ENCODE data around the gene TAGLN3.

TAGLN3 gene

DNA sequence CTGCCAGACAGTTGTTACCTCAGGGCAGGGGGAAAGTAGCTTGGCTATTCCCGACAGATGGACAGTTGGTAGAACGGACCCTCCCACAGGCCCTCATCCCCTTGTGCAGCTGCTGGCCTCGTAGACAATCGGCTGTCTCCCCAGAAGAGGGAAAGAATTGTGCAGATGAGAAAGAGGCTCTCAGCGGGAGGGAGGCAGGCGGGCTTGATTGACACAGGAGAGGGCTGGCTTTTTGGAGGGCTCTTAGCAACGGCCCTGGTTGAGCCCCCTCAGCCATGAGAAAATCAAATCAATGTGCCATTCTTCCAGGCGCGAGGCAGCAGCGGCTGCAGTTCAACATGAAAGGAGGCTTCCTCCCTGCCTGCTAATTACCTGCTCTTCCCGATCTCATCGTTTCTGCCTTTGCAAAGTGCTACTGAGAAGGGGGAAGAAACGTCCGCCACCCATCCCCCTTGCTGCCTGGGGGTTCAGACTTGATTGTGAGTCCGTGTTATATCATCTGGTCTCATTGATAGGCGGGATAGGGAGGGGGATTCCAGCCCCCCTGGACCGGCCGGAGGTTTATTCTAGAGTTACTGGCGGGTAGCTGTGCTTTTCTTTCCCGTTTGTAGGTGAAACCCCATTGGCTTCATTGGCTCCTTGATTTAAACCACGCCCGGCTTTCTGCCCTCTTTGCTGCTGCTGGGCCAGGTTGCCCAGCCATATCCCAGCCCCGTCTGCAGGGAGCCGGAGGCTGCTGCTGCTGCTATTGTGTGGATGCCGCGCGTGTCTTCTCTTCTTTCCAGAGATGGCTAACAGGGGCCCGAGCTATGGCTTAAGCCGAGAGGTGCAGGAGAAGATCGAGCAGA lies at the start of gene TAGLN3:
TAGLN3 (plus strand) TSS at position 287 of the 848 bp plus-strand sequence; CDS start at position 788, 501 bp downstream.
- Mint-ChIP-seq H3K4me1 (peaks cover 31% of the 10 kb centered on the region), H3K9me3 (no peaks in the 10 kb centered on the region), H3K27ac (no peak within 1 kb of the TSS), H3K36me3 (peaks cover 1% of the 10 kb centered on the region), H3K27me3 (peaks cover 14% of the 10 kb centered on the region), H3K4me3 (peak within 1 kb of the TSS; percentile 60)
- CTCF ChIA-PET: interaction anchor here (1.5 to 6.9 kb wide), 3 partner anchors 10 to 44 kb away, joined by 6 to 55 read pairs (median 47); no protein-coding TSS in a partner anchor
- no peak for DNase-seq

DNA sequence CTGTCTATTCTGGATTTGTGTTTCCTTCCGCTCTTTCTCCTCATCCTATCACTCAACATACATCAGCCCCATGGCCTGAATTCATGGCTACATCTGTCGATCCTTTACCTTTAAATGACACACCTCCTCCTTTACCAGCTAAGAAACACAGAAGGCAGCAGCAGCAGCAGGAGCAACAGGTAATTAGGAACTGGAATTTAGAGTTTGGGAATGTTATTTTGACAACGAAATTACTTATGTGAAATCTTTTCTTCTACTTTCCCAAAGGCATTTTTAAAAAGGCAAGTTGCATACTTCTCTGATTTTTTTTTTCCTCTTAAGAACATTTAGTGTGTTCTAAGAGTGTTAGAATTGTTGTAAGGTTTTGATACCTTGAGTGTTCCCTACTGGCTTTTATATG lies 49.0 kb upstream of the TAGLN3 start:
- CTCF ChIA-PET: no interaction called here
- Mint-ChIP-seq H3K9me3 (no peaks in the 10 kb centered on the region), H3K4me1 (no peaks in the 10 kb centered on the region), H3K27me3 (peaks cover 13% of the 10 kb centered on the region), H3K4me3 (no peak overlapping the region), H3K27ac (no peak overlapping the region), H3K36me3 (no peaks in the 10 kb centered on the region)
- DNase-seq: no peak

DNA sequence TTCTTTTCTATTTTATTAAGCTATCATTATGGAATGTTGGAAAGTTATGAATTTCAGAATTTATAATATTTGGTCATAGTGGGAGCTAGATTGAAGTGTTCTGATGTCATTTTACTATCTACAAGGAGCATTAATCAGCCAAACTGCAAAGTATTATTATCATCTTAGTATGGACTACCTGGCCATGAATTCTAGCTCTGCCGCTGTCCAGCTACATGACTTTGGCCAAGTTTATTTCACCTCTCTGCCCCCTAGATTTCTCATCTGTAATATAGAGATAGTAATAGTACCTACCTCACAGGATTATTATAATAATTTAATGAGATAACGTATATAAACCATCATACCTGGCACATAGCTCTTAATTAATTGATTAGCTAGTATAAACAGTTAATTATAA lies 47.7 kb upstream of the TAGLN3 start:
- no peak for DNase-seq
- no peaks in the 10 kb centered on the region for H3K9me3 Mint-ChIP-seq
- no peak overlapping the region for H3K27ac Mint-ChIP-seq
- CTCF ChIA-PET: interaction anchor here (1.7 kb wide), 1 partner anchor 17 kb away, joined by 7 read pairs; no protein-coding TSS in a partner anchor
- H3K36me3 Mint-ChIP-seq: no peaks in the 10 kb centered on the region
- H3K27me3 Mint-ChIP-seq: peaks cover 8% of the 10 kb centered on the region
- no peaks in the 10 kb centered on the region for H3K4me1 Mint-ChIP-seq
- H3K4me3 Mint-ChIP-seq: no peak overlapping the region

DNA sequence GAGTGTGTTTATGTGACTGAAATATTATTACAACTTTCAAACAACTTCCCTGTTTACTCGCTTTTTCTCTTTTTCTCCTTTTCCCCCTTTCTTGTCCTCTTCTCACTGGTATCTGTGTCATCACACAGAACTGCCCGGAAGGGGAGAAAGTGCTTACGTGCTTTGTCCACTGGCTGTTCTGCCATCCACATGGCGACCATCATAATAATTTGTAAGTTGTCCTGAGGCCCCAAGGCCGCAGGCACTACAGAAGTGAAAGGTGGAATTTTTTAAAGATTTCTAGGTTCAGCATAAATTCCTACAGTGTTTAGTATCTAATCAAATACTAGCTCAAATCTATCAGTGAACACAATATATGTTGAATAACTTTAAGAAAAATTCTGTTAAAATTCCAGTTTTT lies 46.6 kb upstream of the TAGLN3 start:
- no peaks in the 10 kb centered on the region for H3K9me3 Mint-ChIP-seq
- H3K27ac Mint-ChIP-seq: no peak overlapping the region
- no peaks in the 10 kb centered on the region for H3K4me1 Mint-ChIP-seq
- DNase-seq: no peak
- no peak overlapping the region for H3K4me3 Mint-ChIP-seq
- peaks cover 4% of the 10 kb centered on the region for H3K27me3 Mint-ChIP-seq
- CTCF ChIA-PET: interaction anchor here (1.7 kb wide), 1 partner anchor 16 kb away, joined by 7 read pairs; no protein-coding TSS in a partner anchor
- no peaks in the 10 kb centered on the region for H3K36me3 Mint-ChIP-seq

DNA sequence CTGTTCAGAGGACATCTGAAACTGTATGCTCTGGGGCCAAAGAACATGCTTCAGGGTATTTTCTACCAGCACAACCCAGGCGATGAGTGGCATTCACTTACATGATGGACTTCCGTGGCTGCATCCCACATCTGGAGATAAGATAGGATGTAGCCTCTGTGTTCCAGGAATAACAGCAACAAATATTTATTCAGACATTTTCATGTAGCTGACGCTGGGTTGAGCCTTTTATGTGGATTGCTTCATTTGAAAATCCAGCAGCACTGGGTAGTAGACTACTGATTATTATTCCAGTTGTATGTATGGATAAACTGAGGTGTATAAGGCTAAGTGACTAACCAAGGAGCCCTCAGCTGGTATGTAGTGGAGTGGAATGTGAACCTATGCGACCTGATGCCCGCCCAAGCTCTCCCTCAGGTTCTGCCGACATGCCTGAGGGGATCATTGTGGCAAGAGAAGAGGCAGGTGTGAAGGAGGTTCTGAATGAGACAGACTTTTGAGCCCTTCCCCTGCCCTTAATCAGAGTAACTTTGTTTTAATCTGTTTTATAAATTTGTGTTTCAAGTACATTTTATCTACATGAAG lies 45.8 kb upstream of the TAGLN3 start:
- CTCF ChIA-PET: no interaction called here

DNA sequence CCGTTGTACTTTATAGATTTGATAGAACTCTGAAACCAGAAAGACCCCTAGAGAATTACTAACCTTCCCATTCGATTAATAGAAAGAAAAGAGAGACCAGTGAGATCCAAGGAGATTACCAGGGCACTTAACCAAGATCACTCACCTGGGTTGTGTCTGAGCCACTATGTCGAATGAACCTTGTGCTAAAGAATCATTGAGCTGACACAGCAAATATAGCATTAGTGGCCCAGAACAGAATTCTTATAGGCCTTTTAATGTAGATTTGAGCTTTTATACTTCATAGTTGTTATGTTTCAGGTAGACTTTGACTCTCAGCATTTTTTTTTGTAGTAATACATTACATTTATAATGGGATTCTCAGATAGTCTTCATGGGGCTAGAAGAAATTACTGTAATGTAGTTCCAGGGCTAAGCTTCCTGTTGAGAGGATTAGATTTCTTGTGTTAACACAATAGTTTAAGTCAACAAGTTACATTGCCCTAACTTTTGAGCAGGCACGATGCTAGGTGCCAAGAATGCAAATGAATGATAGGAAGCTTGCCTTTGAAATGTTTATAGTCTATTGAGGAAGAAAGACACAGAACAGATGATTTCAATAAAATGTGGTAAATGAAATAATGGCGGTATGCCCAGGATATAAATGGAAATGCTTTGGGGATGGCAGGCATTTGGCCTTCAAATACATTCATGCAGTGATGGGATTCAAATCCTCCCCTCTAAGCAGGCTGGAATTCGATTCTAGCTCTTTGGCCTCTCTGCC lies 44.3 kb upstream of the TAGLN3 start:
- Mint-ChIP-seq H3K36me3 (no peaks in the 10 kb centered on the region), H3K4me3 (no peak overlapping the region), H3K9me3 (no peaks in the 10 kb centered on the region), H3K4me1 (no peaks in the 10 kb centered on the region), H3K27me3 (peaks cover 4% of the 10 kb centered on the region), H3K27ac (no peak overlapping the region)
- no peak for DNase-seq
- CTCF ChIA-PET: interaction anchor here (1.2 to 3.3 kb wide), 2 partner anchors 14 to 239 kb away, joined by 3 to 14 read pairs; no protein-coding TSS in a partner anchor

More for the DNA sequence above, 45.8 kb upstream of the TAGLN3 start:
- Mint-ChIP-seq H3K36me3 (no peaks in the 10 kb centered on the region), H3K9me3 (no peaks in the 10 kb centered on the region), H3K4me3 (no peak overlapping the region), H3K27me3 (peaks cover 4% of the 10 kb centered on the region), H3K4me1 (no peaks in the 10 kb centered on the region), H3K27ac (no peak overlapping the region)
- DNase-seq: no peak

DNA sequence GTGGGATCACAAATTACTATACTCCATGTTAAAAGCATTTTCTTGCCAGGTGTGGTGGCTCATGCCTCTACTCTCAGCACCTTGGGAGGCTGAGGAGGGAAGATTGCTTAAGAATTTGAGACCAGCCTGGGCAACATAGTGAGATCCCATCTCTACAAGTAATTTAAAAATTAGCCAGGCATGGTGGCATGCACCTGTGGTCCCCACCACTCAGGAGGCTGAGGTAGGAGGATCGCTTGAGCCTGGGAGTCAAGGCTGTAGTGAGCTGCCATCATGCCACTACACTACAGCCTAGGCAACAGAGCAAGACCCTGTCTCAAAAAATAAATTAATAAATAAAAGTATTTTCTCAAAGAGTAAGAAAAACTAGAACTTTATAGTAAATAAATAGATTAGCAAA lies 42.8 kb upstream of the TAGLN3 start:
- CTCF ChIA-PET: interaction anchor here (0.6 to 3.3 kb wide), 2 partner anchors 12 to 92 kb away, joined by 4 to 14 read pairs; no protein-coding TSS in a partner anchor
- no peak overlapping the region for H3K27ac Mint-ChIP-seq
- H3K9me3 Mint-ChIP-seq: no peaks in the 10 kb centered on the region
- no peak for DNase-seq
- H3K4me1 Mint-ChIP-seq: no peaks in the 10 kb centered on the region
- H3K36me3 Mint-ChIP-seq: no peaks in the 10 kb centered on the region
- H3K4me3 Mint-ChIP-seq: no peak overlapping the region
- H3K27me3 Mint-ChIP-seq: no peaks in the 10 kb centered on the region

DNA sequence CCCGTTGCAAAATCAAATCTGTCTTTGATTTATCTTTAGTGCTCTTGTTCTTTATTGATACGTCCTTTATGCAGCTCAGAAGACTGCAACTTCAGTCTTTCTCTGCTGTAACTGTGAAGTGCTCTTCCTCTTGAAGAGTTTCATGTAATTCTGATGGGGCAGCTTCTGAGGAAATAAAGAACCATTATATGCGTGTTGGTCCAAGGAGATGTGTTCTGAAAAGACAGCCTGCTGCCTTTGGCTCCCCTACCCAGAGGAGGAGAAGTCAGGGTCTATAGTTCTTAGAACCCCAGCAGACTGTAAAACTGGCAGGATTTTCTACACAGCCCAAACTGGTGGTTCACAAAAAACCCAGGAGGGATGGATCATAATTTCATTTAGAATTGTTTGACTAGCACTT lies 42.3 kb upstream of the TAGLN3 start:
- CTCF ChIA-PET: interaction anchor here (0.6 to 3.3 kb wide), 3 partner anchors 11 to 92 kb away, joined by 3 to 14 read pairs (median 4); no protein-coding TSS in a partner anchor
- Mint-ChIP-seq H3K4me1 (no peaks in the 10 kb centered on the region), H3K4me3 (no peak overlapping the region), H3K27me3 (no peaks in the 10 kb centered on the region), H3K27ac (no peak overlapping the region), H3K9me3 (no peaks in the 10 kb centered on the region), H3K36me3 (no peaks in the 10 kb centered on the region)
- DNase-seq: no peak

DNA sequence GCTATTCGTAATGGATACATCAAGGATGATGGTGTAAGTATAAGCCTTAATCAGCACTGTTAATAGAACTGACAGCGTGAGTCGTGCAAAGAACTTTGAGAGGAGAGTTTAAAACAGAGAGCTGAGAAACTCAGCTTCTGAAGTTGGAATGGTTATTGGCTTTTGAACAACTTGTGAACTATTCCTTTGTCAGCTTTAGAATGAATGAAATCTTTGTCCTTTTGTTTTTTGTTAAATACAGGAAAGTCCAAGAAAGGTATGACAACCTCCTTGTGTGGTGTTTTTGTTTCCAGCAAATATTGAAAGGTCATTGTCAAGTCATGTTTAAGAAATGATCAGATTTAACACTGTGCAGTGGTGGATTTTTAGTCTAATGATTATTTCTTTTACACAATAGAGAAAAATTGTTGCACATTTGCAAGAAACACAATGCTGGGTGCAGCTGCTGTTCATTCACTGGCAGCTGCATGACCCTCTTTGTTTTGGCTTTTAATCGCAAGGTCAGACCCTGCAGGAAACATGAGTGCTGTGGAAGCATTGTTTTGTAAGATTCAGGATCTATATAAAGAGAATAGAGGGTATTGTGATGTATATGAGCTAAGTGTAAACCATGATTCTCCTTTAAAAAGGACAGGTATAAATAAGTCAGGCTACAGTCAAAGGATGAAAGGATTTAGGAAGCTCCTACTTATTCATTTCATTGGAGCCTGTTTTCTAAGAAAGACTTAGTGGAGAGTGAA lies 41.6 kb upstream of the TAGLN3 start:
- Mint-ChIP-seq H3K9me3 (no peaks in the 10 kb centered on the region), H3K27ac (no peak overlapping the region), H3K36me3 (no peaks in the 10 kb centered on the region), H3K4me3 (no peak overlapping the region), H3K27me3 (no peaks in the 10 kb centered on the region), H3K4me1 (no peaks in the 10 kb centered on the region)
- DNase-seq: no peak
- CTCF ChIA-PET: interaction anchor here (0.8 to 3.3 kb wide), 2 partner anchors 11 to 57 kb away, joined by 3 to 14 read pairs; no protein-coding TSS in a partner anchor

DNA sequence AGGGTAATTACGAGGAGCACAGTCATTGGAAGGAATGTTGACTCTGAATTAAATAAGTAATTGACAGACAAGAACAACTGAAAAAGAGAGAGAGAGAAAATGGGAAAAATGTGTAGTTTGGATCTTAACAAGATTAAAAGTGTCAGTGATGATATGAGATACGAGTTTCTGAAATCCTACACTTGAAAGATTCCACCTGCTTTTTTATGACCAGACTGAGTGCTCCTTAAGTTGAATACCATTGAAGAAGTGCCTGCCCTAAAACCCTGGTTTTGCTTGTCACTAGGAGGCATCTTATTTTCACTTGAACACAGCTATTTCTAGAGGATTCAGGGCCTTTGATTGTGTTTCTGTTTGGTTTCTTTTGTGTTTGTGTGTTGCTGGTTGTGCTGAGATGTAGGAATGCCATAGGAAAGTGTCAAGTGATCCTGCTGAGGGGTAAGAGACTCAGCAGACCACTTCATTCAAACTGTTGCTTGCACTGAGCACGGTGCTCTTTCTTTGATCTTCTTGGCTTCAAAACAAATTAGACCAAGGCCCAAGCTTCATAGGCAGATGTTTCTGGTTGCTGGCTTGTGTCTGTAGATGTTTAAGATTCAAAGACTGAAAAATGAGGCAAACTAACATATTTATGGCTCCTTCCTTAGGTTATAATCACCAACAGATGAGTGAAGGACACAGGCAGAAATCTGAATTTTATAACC lies 37.1 kb upstream of the TAGLN3 start:
- no peaks in the 10 kb centered on the region for H3K9me3 Mint-ChIP-seq
- no peak overlapping the region for H3K4me3 Mint-ChIP-seq
- no peaks in the 10 kb centered on the region for H3K4me1 Mint-ChIP-seq
- CTCF ChIA-PET: interaction anchor here (1.4 to 11.5 kb wide), 3 partner anchors 101 to 293 kb away, joined by 3 to 199 read pairs (median 4); no protein-coding TSS in a partner anchor
- no peaks in the 10 kb centered on the region for H3K27me3 Mint-ChIP-seq
- H3K27ac Mint-ChIP-seq: no peak overlapping the region
- H3K36me3 Mint-ChIP-seq: no peaks in the 10 kb centered on the region
- DNase-seq: no peak

DNA sequence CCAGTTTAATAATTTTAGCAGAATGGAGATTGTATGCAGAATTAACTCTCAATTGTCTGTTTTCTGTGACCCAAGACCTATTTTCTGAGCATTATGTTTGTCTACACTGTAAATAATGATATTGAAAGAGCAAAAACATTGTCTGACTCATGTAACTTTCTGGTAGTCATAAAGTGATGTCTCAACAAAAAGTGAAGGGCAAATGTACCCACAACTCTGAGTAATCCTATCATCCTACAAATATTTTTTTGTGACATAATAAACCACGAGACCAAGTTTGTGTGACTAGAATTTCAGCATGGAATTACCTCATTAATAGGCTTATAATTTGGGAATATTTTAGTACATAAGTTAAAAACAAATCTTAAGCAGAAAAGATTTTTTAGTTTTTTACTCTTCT lies 35.3 kb upstream of the TAGLN3 start:
- CTCF ChIA-PET: interaction anchor here (1.4 to 11.5 kb wide), 2 partner anchors 245 to 295 kb away, joined by 4 to 199 read pairs; no protein-coding TSS in a partner anchor
- no peaks in the 10 kb centered on the region for H3K9me3 Mint-ChIP-seq
- peaks cover 6% of the 10 kb centered on the region for H3K4me1 Mint-ChIP-seq
- H3K4me3 Mint-ChIP-seq: no peak overlapping the region
- no peaks in the 10 kb centered on the region for H3K36me3 Mint-ChIP-seq
- no peak overlapping the region for H3K27ac Mint-ChIP-seq
- no peaks in the 10 kb centered on the region for H3K27me3 Mint-ChIP-seq
- DNase-seq: no peak

DNA sequence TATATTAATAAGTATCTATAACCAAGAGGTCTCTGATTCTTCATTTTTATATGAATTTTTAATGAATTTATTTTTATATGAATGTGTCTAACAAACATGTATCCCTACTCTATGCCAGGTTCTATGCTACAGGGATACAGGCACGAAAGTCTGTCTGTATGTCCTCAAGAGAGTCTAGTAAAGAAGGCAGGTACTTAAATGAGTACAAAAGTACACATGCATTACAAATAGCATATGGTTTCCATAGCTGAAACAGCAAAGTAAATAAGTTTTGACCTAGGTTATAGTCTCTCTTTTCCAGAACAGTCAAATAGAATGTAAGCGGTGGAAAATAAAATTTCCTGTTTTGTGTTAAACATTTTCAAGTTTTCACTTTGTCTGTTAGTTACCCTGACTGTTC lies 33.2 kb upstream of the TAGLN3 start:
- no peaks in the 10 kb centered on the region for H3K27me3 Mint-ChIP-seq
- H3K4me3 Mint-ChIP-seq: no peak overlapping the region
- CTCF ChIA-PET: interaction anchor here (0.8 to 11.5 kb wide), 7 partner anchors 13 to 247 kb away, joined by 3 to 199 read pairs (median 4); partner anchors contain the start of gene ABHD10
- no peaks in the 10 kb centered on the region for H3K36me3 Mint-ChIP-seq
- H3K27ac Mint-ChIP-seq: no peak overlapping the region
- no peaks in the 10 kb centered on the region for H3K9me3 Mint-ChIP-seq
- DNase-seq: no peak
- peaks cover 6% of the 10 kb centered on the region for H3K4me1 Mint-ChIP-seq

DNA sequence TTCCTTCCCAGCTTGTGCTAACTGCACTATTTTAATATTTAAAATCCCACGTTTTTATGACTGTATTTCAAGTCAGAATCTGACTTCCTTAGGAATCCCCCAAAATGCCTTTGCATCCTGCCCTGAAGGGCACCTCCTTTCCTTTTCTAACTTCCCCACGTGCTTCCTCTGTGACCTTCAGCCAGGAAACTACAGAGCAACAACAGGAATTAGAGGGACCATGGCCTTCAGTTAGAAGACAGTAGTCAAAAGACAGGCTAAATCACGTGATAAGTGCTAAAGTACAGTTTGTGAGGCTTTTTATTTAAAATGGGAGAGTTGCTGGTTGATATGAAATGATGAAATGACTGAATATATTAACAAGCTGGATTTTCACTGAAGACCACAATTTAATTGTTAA lies 31.7 kb upstream of the TAGLN3 start:
- Mint-ChIP-seq H3K36me3 (no peaks in the 10 kb centered on the region), H3K27ac (no peak overlapping the region), H3K27me3 (peaks cover 5% of the 10 kb centered on the region), H3K4me3 (no peak overlapping the region), H3K4me1 (peaks cover 9% of the 10 kb centered on the region), H3K9me3 (no peaks in the 10 kb centered on the region)
- CTCF ChIA-PET: interaction anchor here (0.6 to 11.5 kb wide), 23 partner anchors 8 to 807 kb away, joined by 3 to 199 read pairs (median 5); partner anchors contain the start of genes ABHD10 and PHLDB2
- no peak for DNase-seq

All from activated naive CD4-positive, alpha-beta T cell treated with anti-CD3 and anti-CD28 coated beads, Interleukin-2, amount 10 ng/mL, durations not matched to agents 7 days and 5 days (primary cell).